ENCODE data around the gene TTC3. TPM values are rescaled to one million over a fixed set of nuclear protein-coding genes. Genes with fewer than 3 reads are reported as not detected.
A peak's percentile ranks its signal among the peaks of the same experiment; 100 is the strongest.
"Not testable (repeated sequence)": the region's sequence is repeated elsewhere in the genome, so short reads cannot be mapped to it uniquely, and the experiment has no call there.

The TTC3 gene
- total RNA-seq, 8 experiments from 2014 or later = 118 to 422 (median 314) TPM

GRCh38 chr21:37220433-37220980, 147.5 kb downstream of the TTC3 start:
- H3K4me3 ChIP-seq = peak overlapping the region; percentile 26 to 44 (median 34)
- H3K4me1 ChIP-seq (replicated peaks in 1 of 2) = peaks cover 0 to 9% of the 10 kb centered on the region in 2 donors
- ATAC-seq (replicated peaks in 6 of 8) = peak; percentile 56 to 72 (median 65)
- 5 to 85% (median 39%) methylated on average over 4 to 20 of the region's 35 CpGs; no CpG with 5 or more reads in 2 of the 10 experiments for WGBS, 10 experiments
- in situ Hi-C loops (cut with MboI; ENCODE audit: low pct_unique_long_range_greater_than_20kb in 2 of 9, low sequenced_read_pairs in 9 of 9, unreplicated experiment in 9 of 9) = no loop called here
- peak overlapping the region in 1 of 2 donors; percentile 52 for H3K27ac ChIP-seq

- Histone ChIP-seq H3K4me1 (replicated peaks in 1 of 2) (peaks cover 0 to 9% of the 10 kb centered on the region in 2 donors), H3K27ac (peak overlapping the region in 1 of 2 donors; percentile 52), H3K4me3 (peak overlapping the region; percentile 26 to 44 (median 34))
- 0 to 85% (median 53%) methylated on average over 1 to 13 of the region's 46 CpGs for WGBS, 10 experiments
- in situ Hi-C loops (cut with MboI; ENCODE audit: low pct_unique_long_range_greater_than_20kb in 2 of 9, low sequenced_read_pairs in 9 of 9, unreplicated experiment in 9 of 9) = no loop called here
- ATAC-seq (replicated peaks in 6 of 8) = peak; percentile 87 to 93 (median 90)
Observed at GRCh38 chr21:37220981-37221664, 148.1 kb downstream of the TTC3 start.

- H3K4me1 ChIP-seq (replicated peaks in 1 of 2); in situ Hi-C loops (cut with MboI; ENCODE audit: low pct_unique_long_range_greater_than_20kb in 2 of 9, low sequenced_read_pairs in 9 of 9, unreplicated experiment in 9 of 9); H3K27ac ChIP-seq; ATAC-seq (replicated peaks in 6 of 8); H3K4me3 ChIP-seq: not testable (repeated sequence)
- WGBS, 10 experiments = no CpG with 5 or more reads among the region's 3 CpGs
Observed at GRCh38 chr21:37222248-37222647, 149.2 kb downstream of the TTC3 start.

- in situ Hi-C loops (cut with MboI; ENCODE audit: low pct_unique_long_range_greater_than_20kb in 2 of 9, low sequenced_read_pairs in 9 of 9, unreplicated experiment in 9 of 9) = no loop called here
- 25 to 100% (median 100%) methylated on average over 1 to 2 of the region's 2 CpGs; no CpG with 5 or more reads in 6 of the 10 experiments for WGBS, 10 experiments
- Histone ChIP-seq H3K4me3 (no peak overlapping the region), H3K4me1 (replicated peaks in 1 of 2) (peaks cover 0 to 9% of the 10 kb centered on the region in 2 donors), H3K27ac (no peak overlapping the region)
- ATAC-seq (replicated peaks in 6 of 8) = no peak
Observed at GRCh38 chr21:37223804-37224345, 150.8 kb downstream of the TTC3 start.

GRCh38 chr21:37224861-37225839, 152.1 kb downstream of the TTC3 start:
- WGBS, 10 experiments = 75 to 100% (median 96%) methylated on average over 2 to 14 of the region's 21 CpGs; no CpG with 5 or more reads in 1 of the 10 experiments
- no peak for ATAC-seq (replicated peaks in 6 of 8)
- H3K4me3 ChIP-seq = no peak overlapping the region
- H3K4me1 ChIP-seq (replicated peaks in 1 of 2) = peaks cover 0 to 5% of the 10 kb centered on the region in 2 donors
- H3K27ac ChIP-seq = no peak overlapping the region
- in situ Hi-C loops (cut with MboI; ENCODE audit: low pct_unique_long_range_greater_than_20kb in 2 of 9, low sequenced_read_pairs in 9 of 9, unreplicated experiment in 9 of 9) = no loop called here

GRCh38 chr21:37226041-37226920, 153.2 kb downstream of the TTC3 start:
- Histone ChIP-seq H3K27ac (no peak overlapping the region), H3K4me3 (no peak overlapping the region), H3K4me1 (replicated peaks in 1 of 2) (peaks cover 0 to 5% of the 10 kb centered on the region in 2 donors)
- ATAC-seq (replicated peaks in 6 of 8) = no peak
- 83 to 100% (median 99%) methylated on average over 1 to 6 of the region's 18 CpGs; no CpG with 5 or more reads in 2 of the 10 experiments for WGBS, 10 experiments
- in situ Hi-C loops (cut with MboI; ENCODE audit: low pct_unique_long_range_greater_than_20kb in 2 of 9, low sequenced_read_pairs in 9 of 9, unreplicated experiment in 9 of 9) = no loop called here

- Histone ChIP-seq H3K27ac (no peak overlapping the region), H3K4me1 (replicated peaks in 1 of 2) (peaks cover 0 to 2% of the 10 kb centered on the region in 2 donors), H3K4me3 (no peak overlapping the region)
- peak in 3 of 8 experiments; percentile 15 to 24 (median 21) for ATAC-seq (replicated peaks in 6 of 8)
- in situ Hi-C loops (cut with MboI; ENCODE audit: low pct_unique_long_range_greater_than_20kb in 2 of 9, low sequenced_read_pairs in 9 of 9, unreplicated experiment in 9 of 9) = no loop called here
- whole genome bisulfite sequencing, 10 experiments = 60 to 100% (median 100%) methylated on average over 1 to 7 of the region's 38 CpGs; no CpG with 5 or more reads in 1 of the 10 experiments
Observed at GRCh38 chr21:37227071-37228002, 154.3 kb downstream of the TTC3 start.

GRCh38 chr21:37228003-37228400, 154.9 kb downstream of the TTC3 start:
- Histone ChIP-seq H3K4me3 (no peak overlapping the region), H3K4me1 (replicated peaks in 1 of 2) (peaks cover 0 to 2% of the 10 kb centered on the region in 2 donors), H3K27ac (no peak overlapping the region)
- in situ Hi-C loops (cut with MboI; ENCODE audit: low pct_unique_long_range_greater_than_20kb in 2 of 9, low sequenced_read_pairs in 9 of 9, unreplicated experiment in 9 of 9) = no loop called here
- peak in 2 of 8 experiments; percentile 6 to 21 for ATAC-seq (replicated peaks in 6 of 8)
- 85 to 100% (median 92%) methylated on average over 1 to 9 of the region's 16 CpGs; no CpG with 5 or more reads in 6 of the 10 experiments for WGBS, 10 experiments

GRCh38 chr21:37230632-37231248, 157.7 kb downstream of the TTC3 start:
- H3K27ac ChIP-seq = no peak overlapping the region
- H3K4me3 ChIP-seq = no peak overlapping the region
- ATAC-seq (replicated peaks in 6 of 8) = peak in 2 of 8 experiments; percentile 9 to 22
- H3K4me1 ChIP-seq (replicated peaks in 1 of 2) = peaks cover 0 to 2% of the 10 kb centered on the region in 2 donors
- in situ Hi-C loops (cut with MboI; ENCODE audit: low pct_unique_long_range_greater_than_20kb in 2 of 9, low sequenced_read_pairs in 9 of 9, unreplicated experiment in 9 of 9) = no loop called here
- 80 to 100% (median 95%) methylated on average over 1 to 12 of the region's 23 CpGs; no CpG with 5 or more reads in 1 of the 10 experiments for WGBS, 10 experiments

GRCh38 chr21:37231249-37231645, 158.2 kb downstream of the TTC3 start:
- in situ Hi-C loops (cut with MboI; ENCODE audit: low pct_unique_long_range_greater_than_20kb in 2 of 9, low sequenced_read_pairs in 9 of 9, unreplicated experiment in 9 of 9) = no loop called here
- 60 to 100% (median 83%) methylated on average over 1 to 6 of the region's 12 CpGs; no CpG with 5 or more reads in 2 of the 10 experiments for WGBS, 10 experiments

GRCh38 chr21:37231671-37232070, 158.6 kb downstream of the TTC3 start:
- in situ Hi-C loops (cut with MboI; ENCODE audit: low pct_unique_long_range_greater_than_20kb in 2 of 9, low sequenced_read_pairs in 9 of 9, unreplicated experiment in 9 of 9) = no loop called here
- no peak overlapping the region for H3K4me3 ChIP-seq
- H3K27ac ChIP-seq = peak overlapping the region in 1 of 2 donors; percentile 30
- WGBS, 10 experiments = 60 to 95% (median 91%) methylated on average over 1 to 8 of the region's 16 CpGs; no CpG with 5 or more reads in 7 of the 10 experiments
- no peak for ATAC-seq (replicated peaks in 6 of 8)
- peaks cover 0 to 2% of the 10 kb centered on the region in 2 donors for H3K4me1 ChIP-seq (replicated peaks in 1 of 2)

More at GRCh38 chr21:37231249-37231645, 158.2 kb downstream of the TTC3 start:
- H3K4me1 ChIP-seq (replicated peaks in 1 of 2) = peaks cover 0 to 2% of the 10 kb centered on the region in 2 donors
- ATAC-seq (replicated peaks in 6 of 8) = peak in 2 of 8 experiments; percentile 43 to 49
- no peak overlapping the region for H3K4me3 ChIP-seq
- peak overlapping the region in 1 of 2 donors; percentile 30 for H3K27ac ChIP-seq

All from motor neuron (in vitro differentiated cells).